Cardiac muscle cell (in vitro differentiated cells and primary cell): ENCODE measurements around the gene CFAP141. TPM values are rescaled to one million over a fixed set of nuclear protein-coding genes. Genes with fewer than 3 reads are reported as not detected.

Experiments used
- DNase-seq, 2 donors: peaks; one replicate each; pipeline versions ENCODE4 v3.0.0 to v3.0.0-alpha.2; 2010 to 2017; ENCODE audit warnings: low read depth in 1 of 2, low spot score in 1 of 2
- H3K27ac ChIP-seq: fragments of 200-600 bp; sonication (generic); 2 replicates; pipeline ENCODE4 v1.5.1; 2016
- H3K27me3 ChIP-seq: fragments of 200-600 bp; sonication (generic); 2 replicates; pipeline ENCODE4 v1.6.0; 2016; ENCODE audit warnings: control low read depth
- H3K36me3 ChIP-seq: fragments of 200-600 bp; sonication (generic); 2 replicates; pipeline ENCODE4 v1.5.1; 2016; ENCODE audit warnings: control low read depth
- H3K4me1 ChIP-seq: fragments of 200-600 bp; sonication (generic); 2 replicates; pipeline ENCODE4 v1.8.1; 2017; ENCODE audit warnings: low read depth, mild to moderate bottlenecking, mixed run types
- H3K4me3 ChIP-seq: fragments of 200-600 bp; sonication (generic); 2 replicates; pipeline ENCODE4 v1.5.1; 2016; ENCODE audit warnings: mild to moderate bottlenecking
- H3K9me3 ChIP-seq: fragments of 200-600 bp; sonication (generic); 2 replicates; pipeline ENCODE4 v1.5.1; 2017; ENCODE audit warnings: low read depth, mild to moderate bottlenecking, control low read depth
- polyA plus RNA-seq: library from polyadenylated mRNA; unstranded; fragments of >200 nt; fragmentation: Nextera tagmentation; extraction: Ambion mirVana; gene quantifications from 2 replicates; pipeline ENCODE4 v1.2.1, GENCODE V29; 2016
- total RNA-seq: library from RNA; depleted of rRNA; stranded (reverse); fragments of >200 nt; gene quantifications from 2 replicates; pipeline ENCODE4 v1.2.3, GENCODE V29; 2016
- TF ChIP-seq, protein P1 (sequence below): IDR thresholded peaks from 2 replicates; pipeline ENCODE4 v1.5.1; 2012; ENCODE audit warnings: low read depth, mild to moderate bottlenecking, low read length

Gene CFAP141
- total and polyA plus RNA-seq, 2 experiments from 2014 or later = not detected

DNA sequence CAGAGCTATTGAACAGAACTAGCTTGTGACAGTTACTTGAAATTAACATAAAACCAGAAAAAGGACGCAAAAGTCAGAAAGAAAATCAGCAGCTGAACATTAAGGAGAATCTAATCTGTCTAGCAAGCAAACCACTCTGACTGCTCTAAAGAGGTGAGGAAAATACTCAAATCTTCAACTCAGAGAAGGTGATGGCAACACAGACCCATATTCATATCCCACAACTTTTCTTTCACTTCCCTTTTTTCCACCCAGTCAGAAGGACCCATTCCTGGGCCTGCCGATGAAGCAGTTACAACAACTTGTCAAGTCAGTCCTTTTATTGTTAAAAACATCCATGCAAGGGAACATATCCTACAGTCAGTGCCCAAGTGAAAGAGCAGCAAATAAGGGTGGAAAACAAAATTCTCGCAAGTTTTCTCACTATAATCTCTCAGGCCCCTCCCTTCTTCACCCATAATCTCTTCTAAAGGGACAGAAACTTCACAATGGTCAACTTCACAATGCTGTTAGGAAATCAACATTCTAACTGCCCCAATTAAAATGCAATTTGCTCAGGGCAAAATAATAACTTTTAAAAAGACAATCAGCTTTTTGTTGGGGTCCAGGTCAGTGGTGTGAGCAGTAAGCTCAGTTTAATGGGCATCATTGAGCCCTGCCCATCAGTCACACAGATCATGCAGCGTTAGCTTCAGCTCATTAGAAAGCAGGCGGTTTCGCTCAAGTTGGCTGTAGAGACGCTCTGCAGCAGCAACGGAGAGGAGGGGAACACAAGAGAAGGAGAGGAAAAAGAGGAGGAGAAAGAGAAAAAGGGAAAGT lies 47.6 kb downstream of the CFAP141 start:
- TF ChIP-seq, protein P1, sequence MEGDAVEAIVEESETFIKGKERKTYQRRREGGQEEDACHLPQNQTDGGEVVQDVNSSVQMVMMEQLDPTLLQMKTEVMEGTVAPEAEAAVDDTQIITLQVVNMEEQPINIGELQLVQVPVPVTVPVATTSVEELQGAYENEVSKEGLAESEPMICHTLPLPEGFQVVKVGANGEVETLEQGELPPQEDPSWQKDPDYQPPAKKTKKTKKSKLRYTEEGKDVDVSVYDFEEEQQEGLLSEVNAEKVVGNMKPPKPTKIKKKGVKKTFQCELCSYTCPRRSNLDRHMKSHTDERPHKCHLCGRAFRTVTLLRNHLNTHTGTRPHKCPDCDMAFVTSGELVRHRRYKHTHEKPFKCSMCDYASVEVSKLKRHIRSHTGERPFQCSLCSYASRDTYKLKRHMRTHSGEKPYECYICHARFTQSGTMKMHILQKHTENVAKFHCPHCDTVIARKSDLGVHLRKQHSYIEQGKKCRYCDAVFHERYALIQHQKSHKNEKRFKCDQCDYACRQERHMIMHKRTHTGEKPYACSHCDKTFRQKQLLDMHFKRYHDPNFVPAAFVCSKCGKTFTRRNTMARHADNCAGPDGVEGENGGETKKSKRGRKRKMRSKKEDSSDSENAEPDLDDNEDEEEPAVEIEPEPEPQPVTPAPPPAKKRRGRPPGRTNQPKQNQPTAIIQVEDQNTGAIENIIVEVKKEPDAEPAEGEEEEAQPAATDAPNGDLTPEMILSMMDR = no peak

DNA sequence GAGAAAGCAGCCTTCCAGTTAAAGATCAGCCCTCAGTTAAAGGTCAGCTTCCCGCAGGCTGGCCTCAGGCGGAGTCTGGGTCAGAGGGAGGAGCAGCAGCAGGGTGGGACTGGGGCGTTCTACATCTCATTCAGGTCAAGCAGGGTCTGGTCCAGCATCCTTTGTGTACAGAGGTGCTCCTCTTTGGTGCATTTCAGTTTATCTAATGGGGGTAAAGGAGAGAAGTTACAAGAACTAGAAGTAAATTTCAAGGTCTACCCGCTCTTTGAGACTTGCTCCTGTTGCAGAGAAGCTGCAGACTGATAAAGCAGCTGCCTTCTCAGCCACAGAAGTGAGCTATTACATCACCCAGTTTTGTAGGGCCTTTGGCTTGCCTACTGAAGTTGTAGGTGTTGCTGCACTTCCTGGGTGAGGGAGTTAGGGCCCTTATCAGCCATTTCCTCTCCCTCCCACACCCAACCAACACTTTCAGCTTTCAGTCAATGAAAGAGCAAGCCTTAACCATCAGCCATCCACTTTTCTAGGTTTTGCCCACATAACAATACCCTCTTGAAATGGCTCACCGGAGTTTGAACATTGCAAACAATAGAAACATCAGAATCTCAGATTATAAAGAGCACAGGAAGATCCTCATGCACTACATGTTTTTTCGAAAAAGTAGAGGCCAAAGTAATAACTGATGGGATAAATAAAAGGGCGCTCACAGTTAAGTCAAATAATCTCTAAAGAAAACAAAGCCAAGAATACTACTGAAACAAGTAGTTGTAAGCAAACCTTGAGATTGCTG lies 48.4 kb downstream of the CFAP141 start:
- TF ChIP-seq, protein P1 = no peak
- no peak overlapping the region for H3K4me3 ChIP-seq
- no peaks in the 10 kb centered on the region for H3K9me3 ChIP-seq
- H3K27ac ChIP-seq = peak overlapping the region; percentile 64
- H3K27me3 ChIP-seq = no peaks in the 10 kb centered on the region
- peak in 1 of 2 donors; percentile 83 for DNase-seq
- no peaks in the 10 kb centered on the region for H3K4me1 ChIP-seq
- peaks cover 8% of the 10 kb centered on the region for H3K36me3 ChIP-seq

More for the DNA sequence above, 47.6 kb downstream of the CFAP141 start:
- no peaks in the 10 kb centered on the region for H3K9me3 ChIP-seq
- DNase-seq = no peak
- H3K36me3 ChIP-seq = peaks cover 13% of the 10 kb centered on the region
- no peak overlapping the region for H3K4me3 ChIP-seq
- H3K27ac ChIP-seq = peak overlapping the region; percentile 64
- no peaks in the 10 kb centered on the region for H3K4me1 ChIP-seq
- H3K27me3 ChIP-seq = no peaks in the 10 kb centered on the region

DNA sequence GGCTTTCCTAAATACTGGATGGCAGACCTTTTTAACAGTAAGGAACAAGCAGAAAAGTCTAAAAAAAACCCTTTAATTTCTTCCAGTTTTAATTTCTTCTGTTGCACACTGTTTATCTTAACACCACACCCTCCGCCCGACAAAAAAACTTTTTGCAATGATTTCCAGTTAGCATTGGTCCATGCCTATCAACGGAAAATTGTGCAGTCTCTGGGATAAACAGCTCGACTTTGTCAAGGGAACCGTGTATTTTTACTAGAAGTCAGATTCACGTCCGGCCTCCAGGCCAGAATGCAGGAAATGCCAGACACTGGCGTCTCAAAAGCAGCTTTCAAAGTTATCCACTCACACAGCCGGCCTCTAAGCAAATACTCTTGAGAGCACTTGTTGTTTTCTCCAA lies 50.9 kb downstream of the CFAP141 start:
- Histone ChIP-seq H3K36me3 (peaks cover 8% of the 10 kb centered on the region), H3K27ac (peak overlapping the region; percentile 81), H3K4me3 (no peak overlapping the region), H3K9me3 (no peaks in the 10 kb centered on the region), H3K4me1 (no peaks in the 10 kb centered on the region), H3K27me3 (no peaks in the 10 kb centered on the region)
- TF ChIP-seq, protein P1 = no peak
- peak; percentile 19 to 88 for DNase-seq

DNA sequence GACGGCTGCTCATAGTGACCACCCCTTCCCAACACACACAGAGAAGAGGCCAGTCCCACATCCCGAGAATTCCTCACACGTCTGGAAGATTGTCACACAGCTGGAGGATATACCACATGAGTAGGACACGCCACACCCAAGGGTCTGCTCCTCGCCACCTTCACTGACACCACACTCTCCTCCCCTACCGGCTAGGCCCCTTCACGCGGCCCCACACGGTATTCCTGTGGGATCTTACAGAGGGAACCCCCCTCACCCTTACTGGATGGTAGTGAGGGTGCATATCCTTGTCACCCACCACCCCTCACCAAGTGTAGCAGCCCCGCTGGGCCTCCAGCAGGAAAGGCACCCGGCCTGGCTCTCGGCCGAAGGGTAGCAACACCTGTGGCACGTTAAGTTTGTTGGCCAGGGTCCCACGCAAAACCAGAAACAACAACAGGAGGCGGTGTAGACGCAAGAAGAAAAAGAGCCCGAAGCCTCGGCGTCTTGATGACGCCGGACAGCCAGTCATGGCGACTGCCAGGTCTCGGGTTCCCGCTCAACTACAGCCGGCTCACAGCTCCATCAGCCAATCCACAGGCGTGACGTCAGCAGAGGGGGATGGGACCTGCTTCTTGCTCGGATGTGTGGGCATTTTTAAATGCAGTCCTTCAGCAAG lies 51.5 kb downstream of the CFAP141 start, which contains the start of gene NUP210L:
Gene NUP210L, minus strand, starts transcription at position 540 of the 658 bp plus-strand sequence.
- TF ChIP-seq, protein P1 = no peak
- H3K36me3 ChIP-seq = peaks cover 7% of the 10 kb centered on the region
- H3K27me3 ChIP-seq = no peaks in the 10 kb centered on the region
- DNase-seq = peak in 1 of 2 donors; percentile 80
- H3K9me3 ChIP-seq = no peaks in the 10 kb centered on the region
- H3K4me3 ChIP-seq = no peak within 1 kb of the TSS
- H3K4me1 ChIP-seq = no peaks in the 10 kb centered on the region
- H3K27ac ChIP-seq = peak within 1 kb of the TSS; percentile 81

GRCh38 chr1:154154053-154154452 lies 52.1 kb downstream of the CFAP141 start:
- Histone ChIP-seq H3K36me3 (peaks cover 5% of the 10 kb centered on the region), H3K4me1 (no peaks in the 10 kb centered on the region), H3K27ac (no peak overlapping the region), H3K9me3 (no peaks in the 10 kb centered on the region), H3K27me3 (no peaks in the 10 kb centered on the region), H3K4me3 (no peak overlapping the region)
- TF ChIP-seq, protein P1 = no peak
- no peak for DNase-seq
